SKM-1 (cell line): ENCODE data around the gene CSMD2.
"Not testable (repeated sequence)": the region's sequence is repeated elsewhere in the genome, so short reads cannot be mapped to it uniquely, and the experiment has no call there.

Experiments used
- DNase-seq: peaks from one replicate; lab custom pipeline; 2025; ENCODE audit not compliant: unreplicated experiment; lab: John Stamatoyannopoulos, UW

CSMD2 gene

DNA sequence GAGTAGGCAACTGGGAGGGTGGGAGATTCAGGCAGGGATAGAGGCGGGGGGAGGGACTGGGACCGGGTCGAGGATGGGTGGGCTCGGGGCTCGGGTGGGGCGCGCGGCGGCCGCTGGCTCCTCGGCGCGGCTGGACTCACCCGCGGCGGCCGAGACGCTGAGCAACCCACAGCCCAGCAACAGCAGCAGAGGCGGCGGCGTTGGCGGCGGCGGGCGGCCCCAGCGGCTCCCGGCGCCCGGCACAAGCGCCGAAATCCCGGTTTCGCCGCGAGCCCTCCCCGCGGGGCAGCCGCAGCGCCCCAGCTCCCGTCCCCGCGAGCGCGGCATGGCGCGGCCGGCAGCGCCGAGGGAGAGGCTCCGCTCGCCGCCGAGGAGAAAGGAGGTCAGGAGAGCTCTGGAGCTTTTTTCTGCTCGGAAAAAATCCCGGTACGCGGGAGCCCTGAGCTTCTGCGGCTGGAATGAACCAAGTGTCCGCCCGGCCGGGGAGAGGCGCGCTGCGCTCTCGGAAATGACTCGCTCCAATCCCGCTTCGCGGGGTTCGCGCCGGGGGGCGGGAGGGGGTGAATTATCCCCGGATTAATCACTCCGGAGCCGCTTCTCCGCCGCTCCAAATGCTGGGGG, at the start of gene CSMD2:
Gene CSMD2, minus strand, starts transcription at position 460 of the 621 bp plus-strand sequence. Its CDS starts 133 bp downstream, at position 327.
- no peak for DNase-seq

DNA sequence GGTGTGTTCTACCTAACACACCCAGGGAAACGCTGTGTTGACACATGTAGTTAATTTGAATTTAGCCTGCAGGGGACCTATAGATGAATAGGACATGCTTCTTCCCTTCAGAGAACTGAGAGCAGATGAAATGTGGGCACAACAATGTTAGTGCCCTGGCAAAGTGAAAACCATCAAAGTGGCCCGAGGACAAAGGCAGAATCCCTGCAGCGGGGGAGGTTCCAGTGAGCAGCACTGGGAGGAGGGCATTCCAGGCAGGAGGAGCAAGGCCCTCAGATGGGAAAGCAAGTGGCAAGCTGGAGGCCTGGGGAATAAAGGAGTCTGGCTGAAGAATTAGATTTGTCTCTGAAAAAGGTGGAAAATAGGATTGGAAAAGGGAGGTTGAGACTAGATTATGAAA, 48.9 kb upstream of the CSMD2 start:
- no peak for DNase-seq

DNA sequence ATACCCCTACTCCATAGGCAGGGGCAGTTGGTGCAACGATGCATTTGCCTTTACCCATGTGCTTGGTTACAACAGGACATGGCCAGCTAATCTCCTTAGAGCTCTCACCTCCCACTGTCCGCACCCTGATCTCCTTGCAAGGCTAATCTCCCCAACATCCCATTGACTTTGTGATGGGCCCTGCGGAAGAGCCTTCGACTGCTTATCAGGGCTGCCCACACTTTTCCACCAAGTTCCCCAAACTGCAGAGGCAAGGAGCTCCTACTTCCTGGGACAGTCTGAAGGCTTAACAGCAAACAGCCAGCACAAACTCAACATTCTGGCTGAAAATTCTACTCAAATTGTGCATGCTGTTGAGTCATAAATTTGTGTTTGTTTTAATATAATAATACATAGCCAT, 47.6 kb upstream of the CSMD2 start:
- DNase-seq, result no peak

DNA sequence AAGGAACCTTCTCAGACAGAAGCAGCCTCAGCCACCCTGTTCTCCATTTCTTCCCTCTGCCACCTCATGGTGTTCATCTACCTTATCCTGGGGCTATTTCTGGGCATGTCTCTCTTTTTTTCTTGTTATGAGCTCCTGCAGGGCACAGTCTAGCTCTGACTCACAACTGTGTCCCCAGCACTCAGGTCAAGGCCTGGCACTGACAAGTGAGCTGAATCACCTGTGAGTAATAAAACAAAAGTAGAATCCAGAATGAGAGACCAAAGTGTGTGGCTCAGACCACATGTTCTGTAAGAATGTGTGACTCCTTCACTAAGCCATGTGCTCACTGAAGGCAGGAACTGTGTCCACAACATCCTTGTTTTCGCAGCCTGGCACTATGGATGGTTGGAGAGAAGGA, 34.9 kb upstream of the CSMD2 start:
- DNase-seq, result no peak

DNA sequence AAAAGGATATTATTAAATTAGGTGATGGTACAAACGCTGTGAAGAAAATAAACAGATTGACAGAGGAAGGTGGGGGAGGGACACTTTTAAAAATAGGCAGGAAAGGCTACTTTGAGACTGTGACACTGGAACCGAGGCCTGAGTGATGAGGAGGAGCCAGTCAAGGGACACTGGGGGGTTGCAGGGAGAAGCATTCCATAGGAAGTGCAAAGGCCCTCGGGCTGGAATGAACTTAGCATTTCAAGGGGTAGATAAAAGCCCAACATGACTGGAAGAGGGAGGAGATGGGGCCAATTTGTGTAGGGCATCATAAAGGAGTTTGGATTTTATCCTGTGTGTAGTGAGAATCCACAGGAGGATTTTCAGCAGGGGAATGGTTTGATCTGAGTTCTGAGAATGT, 27.6 kb upstream of the CSMD2 start:
- no peak for DNase-seq

DNA sequence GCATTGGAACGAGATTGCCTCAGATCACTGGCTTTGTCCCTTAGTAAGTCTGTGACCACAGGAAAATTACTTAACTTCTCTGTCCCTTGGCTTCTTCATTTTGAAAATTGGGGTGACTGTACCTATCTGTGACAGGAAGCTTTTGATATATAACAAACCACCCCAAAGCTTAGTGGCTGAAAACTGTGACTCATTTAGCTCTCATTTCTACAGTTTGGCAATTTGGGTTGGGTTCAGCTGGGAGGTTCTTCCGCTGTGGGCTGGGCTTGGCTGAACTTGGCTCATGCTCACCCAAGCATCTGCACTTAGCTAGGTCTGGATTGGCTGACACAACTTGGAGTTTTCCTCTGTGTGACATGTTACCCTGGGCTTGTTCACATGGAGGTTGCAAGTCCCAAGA, 25.7 kb upstream of the CSMD2 start:
- DNase-seq, result no peak

DNA sequence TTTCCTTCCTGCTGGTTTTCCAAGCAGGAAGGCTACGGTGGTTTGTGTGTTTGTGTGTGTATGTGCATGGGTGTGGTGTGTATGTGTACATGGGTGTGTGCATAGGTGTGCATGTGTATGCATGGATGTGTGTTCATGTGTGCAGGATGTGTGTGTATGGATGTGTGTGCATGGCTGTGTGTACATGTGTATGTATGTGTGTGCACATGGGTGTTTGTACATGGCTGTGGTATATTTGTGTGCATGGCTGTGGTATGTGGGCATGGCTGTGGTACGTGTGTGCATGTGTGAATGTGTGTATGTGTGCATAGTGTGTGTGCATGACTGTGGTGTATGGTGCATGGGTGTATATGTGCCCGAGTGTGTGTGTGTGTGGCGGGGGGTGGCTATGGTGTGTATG, 24.0 kb upstream of the CSMD2 start:
- no peak for DNase-seq

DNA sequence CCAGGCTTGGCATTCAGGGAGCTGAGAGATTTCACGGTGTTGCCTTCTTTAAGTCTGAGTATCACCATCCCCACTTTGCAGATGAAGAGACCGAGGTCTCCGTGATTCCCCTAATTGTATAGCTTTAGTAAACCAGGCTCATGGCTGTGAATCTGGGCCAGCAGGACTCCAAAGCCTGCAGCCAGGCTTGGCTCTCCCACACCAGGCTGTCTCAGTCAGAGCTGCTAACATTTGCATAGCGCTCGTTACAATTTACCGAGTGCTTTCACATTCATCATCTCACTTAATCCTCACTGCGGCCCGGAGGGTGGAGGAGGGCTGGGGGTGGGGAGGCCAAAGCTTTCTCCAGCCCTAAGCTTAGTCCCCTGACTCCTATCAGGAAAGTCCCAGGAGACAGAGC, 23.4 kb upstream of the CSMD2 start:
- no peak for DNase-seq

DNA sequence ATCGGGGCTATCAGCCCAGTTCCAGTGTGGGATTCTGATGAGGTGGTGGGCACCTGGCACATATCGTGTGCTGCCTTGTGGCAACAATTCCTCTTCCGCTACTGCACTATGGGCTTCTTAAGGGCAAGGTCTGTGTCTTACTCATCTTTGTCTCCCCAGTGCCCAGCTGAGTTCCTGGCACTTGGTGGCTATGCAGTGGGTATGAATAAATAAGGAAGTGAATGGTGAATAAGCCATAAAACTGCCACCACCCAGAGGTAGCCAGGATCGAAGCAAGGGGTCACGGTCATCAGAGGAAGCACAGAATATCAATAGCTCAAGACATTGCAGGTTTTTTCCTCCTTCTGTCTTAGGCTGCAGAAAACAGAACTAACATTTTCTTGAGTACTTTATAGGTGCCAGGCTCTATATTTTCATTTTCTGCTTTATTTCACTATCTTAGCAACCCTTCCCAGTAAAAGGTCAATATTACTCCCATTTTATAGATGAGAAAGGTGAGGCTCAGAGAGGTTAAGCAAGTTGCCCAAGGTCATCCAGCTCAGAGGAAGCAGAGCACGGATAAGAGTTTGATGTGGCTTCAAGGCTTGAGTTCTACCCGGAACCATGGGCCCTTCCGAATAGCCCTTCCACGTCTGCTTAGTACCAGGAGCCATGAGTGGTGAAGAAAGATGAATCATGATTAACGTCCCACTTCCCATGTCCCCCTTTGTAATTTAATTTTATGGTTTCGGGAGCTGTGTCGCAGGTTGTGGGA, 21.9 kb upstream of the CSMD2 start:
- DNase-seq, result no peak

DNA sequence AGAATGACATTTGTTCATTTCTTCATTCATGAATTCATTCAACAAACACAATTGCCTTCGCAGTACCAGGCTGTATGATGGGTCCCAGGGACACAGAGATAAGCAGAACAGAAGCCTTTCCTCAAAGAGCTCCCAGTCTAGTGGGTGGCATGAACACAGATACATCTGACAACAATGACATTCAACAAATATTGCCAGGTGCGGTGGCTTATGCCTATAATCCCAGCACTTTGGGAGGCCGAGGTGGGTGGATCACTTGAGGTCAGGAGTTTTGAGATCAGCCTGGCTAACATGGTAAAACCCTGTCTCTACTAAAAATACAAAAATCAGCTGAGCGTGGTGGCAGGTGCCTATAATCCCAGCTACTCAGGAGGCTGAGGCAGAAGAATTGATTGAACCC, 18.4 kb upstream of the CSMD2 start:
- not testable (repeated sequence) for DNase-seq

DNA sequence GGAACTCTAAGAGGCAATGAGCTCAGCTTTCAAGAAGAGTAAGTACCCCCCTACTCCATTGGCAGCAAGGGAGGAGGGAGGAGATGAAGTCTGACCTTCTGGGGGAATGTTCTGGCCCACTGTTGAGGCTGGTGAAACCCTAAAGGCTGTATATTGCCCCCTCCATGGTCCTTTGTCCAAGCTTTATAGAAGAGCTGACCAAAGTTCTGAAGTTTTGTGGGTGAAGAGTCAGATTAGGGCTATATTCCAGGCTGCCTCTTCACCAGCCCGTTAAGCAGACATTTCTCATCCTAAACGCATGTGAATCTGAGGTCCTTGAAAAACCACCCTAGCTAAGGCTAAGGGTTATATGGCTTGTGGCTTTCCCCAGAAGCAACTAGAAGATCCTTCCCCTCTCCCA, 13.0 kb upstream of the CSMD2 start:
- no peak for DNase-seq

DNA sequence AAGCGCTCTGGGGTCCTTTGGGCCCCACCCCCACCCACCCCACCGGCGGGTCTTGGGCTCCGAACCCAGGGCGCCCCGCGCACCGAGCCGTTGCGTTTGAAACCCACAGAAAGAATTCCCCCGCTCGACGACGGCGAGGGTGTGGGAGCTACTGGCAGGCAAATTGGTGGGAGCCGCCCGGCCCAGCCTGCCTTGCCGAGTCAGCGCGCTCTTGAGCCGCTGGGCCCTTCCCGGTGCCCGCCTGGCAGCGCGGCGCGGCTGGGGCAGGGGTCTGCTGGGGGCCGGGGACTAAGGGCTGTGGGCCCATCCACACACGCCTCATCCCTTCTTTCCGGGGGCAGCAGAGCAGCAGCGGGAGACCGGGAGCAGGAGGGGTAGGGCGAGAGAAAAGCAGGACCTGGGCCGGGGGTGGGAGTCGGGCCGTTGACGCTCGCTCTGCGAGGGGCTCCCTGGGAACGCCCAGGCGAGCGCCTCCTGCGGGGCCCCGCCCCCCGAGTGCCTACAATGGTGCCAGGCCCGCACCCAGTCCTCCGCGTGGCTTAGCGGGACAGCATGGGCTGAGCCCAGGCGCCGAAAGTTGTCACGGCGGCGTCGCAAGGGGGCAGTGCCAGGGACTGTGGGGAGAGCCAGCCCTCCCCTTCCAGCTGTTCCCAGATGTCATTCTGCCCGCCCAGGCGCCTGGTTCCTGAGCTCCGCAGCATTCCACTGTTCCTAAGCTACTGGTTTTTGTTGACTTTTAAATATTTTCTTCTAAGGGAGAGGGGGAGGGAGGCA, 12.0 kb upstream of the CSMD2 start, which contains the start of gene C1orf94:
Gene C1orf94, plus strand, starts transcription at position 78 of the 774 bp plus-strand sequence. CDS start 883 bp downstream, outside the sequence.
- no peak for DNase-seq

DNA sequence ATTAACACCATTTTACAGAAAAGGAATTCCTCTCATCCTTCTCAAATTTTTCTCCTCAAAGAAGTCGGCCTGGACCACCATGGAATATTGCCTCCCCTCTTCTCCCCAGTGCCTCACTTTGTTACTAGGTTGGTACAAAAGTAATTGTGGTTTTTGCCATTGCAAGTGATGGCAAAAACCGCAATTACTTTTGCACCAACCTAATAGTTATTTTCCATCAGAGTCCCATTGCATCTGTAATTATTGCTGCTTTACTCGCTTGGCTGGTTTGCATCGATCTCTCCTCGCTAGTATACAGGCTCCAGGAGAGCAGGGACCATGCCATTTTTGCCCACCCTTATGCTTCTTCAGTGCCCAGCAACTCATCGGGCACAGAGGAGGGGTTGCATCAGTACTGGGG, 10.7 kb upstream of the CSMD2 start:
- DNase-seq, result no peak

DNA sequence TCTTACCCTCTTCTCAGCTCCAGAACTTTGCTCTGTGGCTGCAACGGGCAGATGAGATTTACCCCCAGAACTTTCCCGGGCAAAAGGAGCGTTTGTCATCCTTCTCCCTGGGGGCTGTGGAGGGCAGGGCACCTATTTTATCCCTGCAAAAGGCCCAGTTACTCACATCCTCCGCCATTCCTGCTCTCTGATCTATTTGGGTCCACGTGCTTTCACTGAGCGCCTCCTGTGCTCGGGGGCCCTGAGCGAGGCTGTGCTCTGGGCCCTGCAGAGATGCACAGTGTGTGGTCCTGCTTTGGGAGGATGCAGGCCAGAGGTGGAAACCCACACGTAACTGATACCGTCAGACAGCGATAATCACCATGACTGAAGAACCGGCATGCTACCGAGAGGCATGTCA, 2.4 kb upstream of the CSMD2 start:
- no peak for DNase-seq

DNA sequence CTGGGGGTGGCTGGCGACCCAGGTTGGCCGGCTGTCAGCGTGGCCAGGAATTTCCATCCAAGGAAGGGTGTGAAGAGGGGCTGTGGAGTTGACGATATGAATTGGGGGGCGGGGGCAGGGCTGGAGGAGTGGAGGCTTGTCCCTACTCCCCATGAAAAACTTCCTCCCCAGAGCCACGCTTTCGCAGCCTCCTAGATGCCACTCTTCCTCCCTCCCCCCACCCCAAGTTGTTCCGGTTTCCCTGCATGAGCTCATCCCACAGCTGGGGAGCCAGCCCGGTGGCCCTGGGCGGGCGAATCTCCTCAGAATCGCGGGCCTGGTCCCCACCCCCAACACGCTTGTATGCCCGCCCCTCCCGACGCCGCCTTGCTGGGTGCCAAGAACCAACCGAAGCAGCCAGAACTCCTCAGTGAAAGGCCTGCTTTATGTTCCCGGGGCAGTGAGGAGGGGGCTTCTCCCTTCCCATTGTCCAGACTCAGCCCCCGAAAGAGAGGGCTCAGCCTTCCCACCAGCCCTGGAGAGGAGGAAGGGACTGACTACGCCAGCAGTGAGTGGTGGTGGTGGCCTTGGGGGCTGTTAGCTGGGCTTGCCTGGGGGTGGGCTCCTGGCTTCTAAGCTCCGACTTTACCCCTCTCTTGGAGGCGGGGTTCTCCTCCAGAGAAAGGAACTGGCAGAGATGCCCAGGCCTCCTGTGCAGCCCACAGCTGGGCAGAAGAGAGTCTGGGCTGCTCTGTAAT, 1.8 kb upstream of the CSMD2 start:
- DNase-seq, result no peak

DNA sequence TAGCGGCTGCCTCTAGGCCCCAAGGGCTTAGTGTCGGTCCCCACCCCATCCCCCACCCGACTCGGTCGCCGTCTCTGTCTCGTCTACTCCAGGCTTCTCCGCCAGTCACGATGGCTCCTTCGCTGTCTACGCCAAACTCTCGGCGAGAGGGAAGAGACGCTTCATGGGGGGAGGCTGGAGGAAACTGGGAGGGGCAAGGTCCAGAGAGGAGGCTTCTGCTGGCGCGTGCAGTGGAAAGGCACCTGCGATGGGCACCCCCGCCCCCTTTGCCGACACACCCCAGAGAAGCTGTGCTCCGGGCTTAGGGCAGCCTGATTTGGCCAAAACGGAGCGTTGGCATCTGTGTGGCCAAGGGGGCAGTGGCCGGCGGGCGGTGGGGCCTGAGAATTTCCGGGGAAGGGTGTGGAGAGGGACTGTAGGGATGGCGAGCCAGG, 1.2 kb upstream of the CSMD2 start:
- no peak for DNase-seq

DNA sequence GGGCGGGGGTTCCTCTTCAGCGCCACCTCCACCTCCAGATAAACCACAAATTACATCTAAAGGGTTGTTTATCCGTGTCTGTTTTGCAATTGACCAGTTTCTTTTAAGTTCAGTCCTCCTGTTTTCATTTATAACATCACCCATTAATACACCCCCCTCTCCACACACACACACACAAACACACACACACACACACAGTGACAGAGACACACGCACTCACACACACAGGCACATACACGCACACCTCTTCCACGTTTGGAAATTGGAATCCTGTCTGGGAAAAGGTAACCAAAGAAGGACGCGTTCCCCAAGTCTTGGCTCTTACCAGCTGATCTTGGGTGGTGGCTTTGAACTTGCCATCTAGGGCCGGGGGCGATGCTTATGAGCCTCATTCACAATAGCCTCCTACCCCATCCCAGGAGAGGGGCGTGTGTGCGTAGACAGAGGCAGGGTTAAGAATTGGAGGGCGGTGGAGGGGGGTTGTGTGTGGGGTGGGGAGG, 442 bp upstream of the CSMD2 start:
- no peak for DNase-seq

DNA sequence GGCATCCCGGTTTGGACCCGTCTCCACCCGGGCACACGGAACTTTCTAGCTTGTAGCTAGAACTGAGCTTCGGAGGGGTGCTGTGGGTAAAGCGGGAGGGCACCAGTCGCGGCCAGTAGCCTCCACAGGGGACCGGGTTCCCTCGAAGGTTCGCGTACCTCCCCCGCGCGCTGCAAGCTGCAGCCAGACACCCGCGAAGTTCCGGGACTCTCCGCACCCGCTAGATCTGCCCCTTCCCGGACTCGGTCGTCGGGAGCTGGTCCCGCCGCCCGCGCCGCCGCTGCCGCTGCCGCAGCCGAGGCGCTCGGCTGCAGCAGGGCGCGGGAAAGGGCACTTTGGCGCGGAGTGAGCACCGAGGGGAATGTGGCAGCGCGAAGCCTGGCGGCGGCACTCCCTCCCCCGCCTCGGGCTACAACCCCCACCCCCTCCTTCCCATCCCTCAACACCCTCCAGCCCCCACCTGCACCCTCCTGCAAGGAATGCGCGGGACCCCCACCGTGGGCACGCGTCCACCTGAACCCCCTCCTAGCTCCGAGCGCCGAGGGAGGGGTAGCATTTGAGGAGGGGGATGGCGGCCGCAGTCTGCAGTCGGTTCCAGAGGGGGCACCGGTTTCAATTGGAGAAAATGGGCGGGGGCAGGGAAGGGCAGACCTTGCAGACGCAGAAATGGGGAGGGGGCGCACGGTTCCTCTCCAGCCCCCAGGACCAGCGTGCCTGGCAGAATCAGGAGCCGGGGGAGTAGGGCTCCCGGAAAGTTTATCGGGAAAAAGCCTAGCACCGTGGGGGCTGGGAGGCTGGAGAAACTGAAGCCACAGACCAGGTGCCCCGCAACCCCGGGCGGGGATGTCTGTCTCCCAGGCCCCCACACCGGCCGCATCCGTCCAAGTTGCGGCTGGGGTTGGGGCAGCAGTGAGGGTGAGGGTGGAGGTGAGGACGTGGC, 968 bp downstream of the CSMD2 start:
- no peak for DNase-seq

DNA sequence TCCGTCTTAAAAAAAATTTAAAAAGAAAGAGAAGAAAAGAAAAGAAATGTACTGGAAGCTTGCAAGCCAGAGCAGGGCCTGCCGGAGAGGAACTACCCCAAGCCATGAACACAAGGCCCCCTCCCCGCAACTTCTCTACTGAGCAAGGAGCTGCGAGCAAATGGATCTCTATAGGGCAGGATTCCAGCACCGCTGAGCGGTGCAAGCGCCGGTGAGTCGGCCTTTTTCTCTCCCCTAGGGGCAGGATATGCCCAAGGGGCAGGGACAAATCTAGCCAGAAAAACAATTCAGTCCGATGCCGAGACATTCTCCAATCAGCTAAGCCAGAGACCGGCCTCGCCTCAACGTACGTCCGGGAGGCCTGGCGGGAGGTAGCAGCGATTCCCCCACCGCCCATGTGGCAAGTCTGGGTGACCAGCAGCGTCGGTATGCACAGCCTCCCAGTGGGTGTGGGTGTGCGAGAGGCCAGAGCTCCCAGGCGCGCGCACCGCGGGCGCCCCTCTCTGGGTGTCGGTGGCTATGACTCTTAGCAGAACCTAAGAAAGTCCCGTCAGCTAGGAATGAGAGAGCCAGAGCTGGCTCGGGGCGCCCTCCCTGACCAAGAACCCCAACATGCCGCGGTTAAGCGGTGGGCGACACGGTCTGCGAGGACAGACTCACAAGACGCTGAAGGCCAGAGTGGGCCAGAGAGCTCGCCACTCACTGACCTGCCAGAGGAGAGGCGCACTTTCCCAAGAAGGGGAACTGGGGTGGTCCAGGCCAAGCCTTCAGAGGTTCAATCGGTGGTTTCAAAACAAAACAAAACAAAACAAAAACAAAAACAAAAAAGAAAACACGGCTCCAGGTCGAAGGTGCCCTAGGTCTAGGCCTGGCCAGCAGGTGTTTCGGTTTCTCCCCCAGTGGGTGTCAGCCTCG, 1.9 kb downstream of the CSMD2 start:
- no peak for DNase-seq
